Spleen (tissue), 11 donors: ENCODE measurements around the gene SLC7A6OS. TPM values are rescaled to one million over a fixed set of nuclear protein-coding genes. Genes with fewer than 3 reads are reported as not detected.
A peak's percentile ranks its signal among the peaks of the same experiment; 100 is the strongest.

ENCODE experiments used
- DNase-seq: peaks from one replicate; pipeline ENCODE4 v3.0.0-alpha.2; 2020
- H3K27ac ChIP-seq, 8 donors: fragments of 200-600 bp; sonication (generic) in 7 of 8; 1 replicate in 4 of 8; 2 replicates in 4 of 8; pipeline versions ENCODE4 v1.5.0 to v1.8.0; 2016 to 2021; ENCODE audit warnings: inconsistent platforms in 4 of 8, mild to moderate bottlenecking in 4 of 8, moderate library complexity in 1 of 8
- H3K27me3 ChIP-seq, 7 donors: fragments of 200-600 bp; sonication (generic) in 6 of 7; replicated peaks in 1 of 7; 1 replicate in 4 of 7; 2 replicates in 3 of 7; pipeline versions ENCODE4 v1.5.0 to v1.8.0; 2016 to 2021; ENCODE audit warnings: inconsistent platforms in 3 of 7, mild to moderate bottlenecking in 1 of 7
- H3K36me3 ChIP-seq, 6 donors: fragments of 200-600 bp; sonication (generic) in 5 of 6; 1 replicate in 4 of 6; 2 replicates in 2 of 6; pipeline versions ENCODE4 v1.5.0 to v1.8.0; 2016 to 2021; ENCODE audit warnings: inconsistent platforms in 2 of 6
- H3K4me1 ChIP-seq, 6 donors: fragments of 200-600 bp; sonication (generic) in 5 of 6; 1 replicate in 3 of 6; 2 replicates in 3 of 6; pipeline versions ENCODE4 v1.5.0 to v1.8.0; 2016 to 2021; ENCODE audit warnings: inconsistent platforms in 3 of 6
- H3K4me3 ChIP-seq, 8 donors: fragments of 200-600 bp; sonication (generic) in 7 of 8; 1 replicate in 4 of 8; 2 replicates in 4 of 8; pipeline versions ENCODE4 v1.5.0 to v1.8.0; 2016 to 2021; ENCODE audit warnings: inconsistent platforms in 4 of 8, mild to moderate bottlenecking in 4 of 8, moderate library complexity in 2 of 8
- H3K9me3 ChIP-seq, 8 donors: fragments of 200-600 bp; sonication (generic) in 7 of 8; 1 replicate in 4 of 8; 2 replicates in 4 of 8; pipeline versions ENCODE4 v1.5.0 to v1.8.0; 2016 to 2021; ENCODE audit warnings: inconsistent platforms in 4 of 8
- CTCF ChIP-seq, 11 experiments: fragments of 200-600 bp in 7 of 11; fragments of 450-650 bp in 4 of 11; sonication (generic) in 4 of 11; IDR thresholded peaks in 8 of 11; conservative IDR thresholded peaks in 3 of 11; 1 replicate in 7 of 11; 2 replicates in 4 of 11; pipeline versions ENCODE4 v1.4.0 to v1.8.0; 2016 to 2021; ENCODE audit warnings: antibody characterized with exemption in 11 of 11, inconsistent platforms in 4 of 11, mild to moderate bottlenecking in 1 of 11
- POLR2A ChIP-seq, 3 donors: fragments of 450-650 bp; IDR thresholded peaks; one replicate each; pipeline ENCODE4 v1.5.1; 2017; ENCODE audit warnings: antibody characterized with exemption in 3 of 3, mild to moderate bottlenecking in 1 of 3
- POLR2AphosphoS5 ChIP-seq, 3 donors: sonication (generic); formaldehyde crosslinking; IDR thresholded peaks; one replicate each; pipeline ENCODE4 v1.5.1; 2017; ENCODE audit warnings: antibody characterized with exemption in 3 of 3
- WGBS, 5 donors: extraction: QIAGEN DNeasy Blood & Tissue Kit in 3 of 5; methylation state at CpG; one replicate each; pipeline versions ENCODE4 v1.1.5 to v1.1.7; 2013 to 2018; 5-methylcytosine and 5-hydroxymethylcytosine counted together
- intact Hi-C: fragments of 100-400 bp; cut with DNase I; formaldehyde crosslinking; loops from one replicate; pipeline ENCODE4 v1.15.0; 2023; ENCODE audit warnings: low total_unique reads
- polyA plus RNA-seq, 3 donors: library from polyadenylated mRNA; stranded (reverse); fragments of 200-250 nt; gene quantifications; one replicate each; pipeline ENCODE4 v1.2.1, GENCODE V29; 2013
- small RNA-seq, 4 donors: library from RNA; depleted of rRNA; stranded (forward); fragments of <200 nt; gene quantifications; one replicate each; pipeline ENCODE3, GENCODE V24; 2016
- total RNA-seq, 7 donors: library from RNA; depleted of rRNA in 3 of 7; stranded (reverse); fragments of >200 nt in 3 of 7; fragmentation: NEBNext Ultra II Directional in 4 of 7; extraction: Animal tissue kit (Norgen Biotek cat#: 25700) in 4 of 7; gene quantifications; one replicate each; pipeline versions ENCODE4 v1.1.0 to v1.2.1, GENCODE V29; 2016 to 2021
- donor health status: healthy with polysubstance abuse.
- donor health status: DM: no; HTN: no; CAD: no; lungs with moderate emphysema.
- donor health status: DM: no; HTN: no; CAD: no.
- donor health status: Bipolar disorder and iron deficiency.
- donor health status: healthy.
- donor health status: DM: no; HTN: no; CAD: no.
- donor health status: DM: yes; HTN: yes; CAD: no.

SLC7A6OS gene
- total and polyA plus RNA-seq, 10 donors = 7.5 to 30.6 (median 23.5) TPM

GRCh38 chr16:68249371-68249770 is 61.4 kb downstream of the SLC7A6OS start:
- H3K4me1 ChIP-seq = peaks cover 13 to 71% (median 28%) of the 10 kb centered on the region in 6 donors
- H3K27ac ChIP-seq = peak overlapping the region in 2 of 8 donors; percentile 84 to 87
- intact Hi-C loops = no loop called here

More at GRCh38 chr16:68249371-68249770, 61.4 kb downstream of the SLC7A6OS start:
- Histone ChIP-seq H3K9me3 (no peaks in the 10 kb centered on the region), H3K36me3 (peaks cover 0 to 60% (median 23%) of the 10 kb centered on the region in 6 donors), H3K4me3 (no peak overlapping the region), H3K27me3 (no peaks in the 10 kb centered on the region)
- 85 to 90% (median 88%) methylated on average over 4 of the region's 4 CpGs for WGBS, 5 donors
- no peak for DNase-seq
- TF ChIP-seq POLR2A (IDR thresholded peaks at IDR 0.05) (no peak), CTCF (IDR thresholded peaks at IDR 0.05 in 8 of 11, conservative IDR thresholded peaks at IDR 0.05 in 3 of 11) (no peak), POLR2AphosphoS5 (IDR thresholded peaks at IDR 0.05) (no peak)

Small RNAs within 50 kb of the gene (small RNA-seq; reads per million reads assigned to genes)
- gene RNU4-30P (0 reads per million in 4 donors), gene RNU6-1262P (0 reads per million in 4 donors)

Other genes starting within 250 kb of the SLC7A6OS start
- 10 to 100 TPM; 64.4 to 89.7 (median 68.5) TPM for gene NFATC3, start 225.6 kb downstream of the SLC7A6OS start, total RNA-seq
- gene NFATC3, start 225.6 kb downstream of the SLC7A6OS start, polyA plus RNA-seq = 10 to 100 TPM; 12.4 to 13.1 (median 12.7) TPM
- under 1 TPM in 5 of 7 donors, not detected in 2; 0.20 to 0.35 (median 0.27) TPM for gene ESRP2, start 74.8 kb downstream of the SLC7A6OS start, total RNA-seq
- gene ESRP2, start 74.8 kb downstream of the SLC7A6OS start, polyA plus RNA-seq = under 1 TPM; 0.02 to 0.16 (median 0.09) TPM
- 10 to 100 TPM; 26.1 to 40.4 (median 35.7) TPM for gene PLA2G15, start 65.6 kb downstream of the SLC7A6OS start, total RNA-seq
- 1 to 10 TPM; 6.3 to 8.5 (median 7.9) TPM for gene PLA2G15, start 65.6 kb downstream of the SLC7A6OS start, polyA plus RNA-seq
- gene SLC7A6, start 46.4 kb downstream of the SLC7A6OS start, total RNA-seq = 10 to 100 TPM; 24.9 to 62.8 (median 50.7) TPM
- gene SLC7A6, start 46.4 kb downstream of the SLC7A6OS start, polyA plus RNA-seq = 10 to 100 TPM in 2 of 3 donors, 1 to 10 TPM in 1; 9.8 to 12.3 (median 11.6) TPM
- gene PRMT7, start 73 bp upstream of the SLC7A6OS start, total RNA-seq = 10 to 100 TPM; 31.9 to 66.4 (median 42.8) TPM
- 10 to 100 TPM; 25.0 to 48.2 (median 40.5) TPM for gene PRMT7, start 73 bp upstream of the SLC7A6OS start, polyA plus RNA-seq
- gene SMPD3, start 137.6 kb upstream of the SLC7A6OS start, total RNA-seq = 1 to 10 TPM in 6 of 7 donors, under 1 TPM in 1; 0.66 to 6.5 (median 2.9) TPM
- gene SMPD3, start 137.6 kb upstream of the SLC7A6OS start, polyA plus RNA-seq = 1 to 10 TPM in 2 of 3 donors, under 1 TPM in 1; 0.86 to 1.4 (median 1.3) TPM
- 10 to 100 TPM; 21.5 to 53.1 (median 28.2) TPM for gene ZFP90, start 228.3 kb upstream of the SLC7A6OS start, total RNA-seq
- 10 to 100 TPM in 1 of 3 donors, 1 to 10 TPM in 2; 7.3 to 10.0 (median 9.9) TPM for gene ZFP90, start 228.3 kb upstream of the SLC7A6OS start, polyA plus RNA-seq